Esophagus muscularis mucosa (tissue), 4 donors: ENCODE data around the gene CLASP1. TPM values are rescaled to one million over a fixed set of nuclear protein-coding genes. Genes with fewer than 3 reads are reported as not detected.

Experiments
- DNase-seq: peaks from one replicate; pipeline ENCODE4 v3.0.0-alpha.2; 2017; ENCODE audit errors: extremely low spot score
- H3K27ac ChIP-seq, 4 donors: fragments of 200-600 bp; sonication (generic); replicated peaks in 1 of 4; 1 replicate in 3 of 4; 2 replicates in 1 of 4; pipeline ENCODE4 v1.5.1; 2016 to 2019; ENCODE audit warnings: mild to moderate bottlenecking in 1 of 4
- H3K27me3 ChIP-seq, 4 donors: fragments of 200-600 bp; sonication (generic); one replicate each; pipeline versions ENCODE4 v1.5.1 to v1.6.0; 2016 to 2019
- H3K36me3 ChIP-seq, 4 donors: fragments of 200-600 bp; sonication (generic); one replicate each; pipeline ENCODE4 v1.5.1; 2016 to 2019
- H3K4me1 ChIP-seq, 4 donors: fragments of 200-600 bp; sonication (generic); one replicate each; pipeline ENCODE4 v1.5.1; 2016 to 2019
- H3K4me3 ChIP-seq, 4 donors: fragments of 200-600 bp; sonication (generic); 1 replicate in 2 of 4; 2 replicates in 2 of 4; pipeline ENCODE4 v1.5.1; 2016 to 2019; ENCODE audit warnings: mild to moderate bottlenecking in 4 of 4, moderate library complexity in 1 of 4
- H3K9me3 ChIP-seq, 4 donors: fragments of 200-600 bp; sonication (generic); 1 replicate in 3 of 4; 2 replicates in 1 of 4; pipeline ENCODE4 v1.5.1; 2016 to 2019
- CTCF ChIP-seq, 3 experiments: fragments of 200-600 bp in 2 of 3; fragments of 450-650 bp in 1 of 3; sonication (generic) in 2 of 3; IDR thresholded peaks; one replicate each; pipeline ENCODE4 v1.5.1; 2017 to 2019; ENCODE audit warnings: antibody characterized with exemption in 3 of 3, mild to moderate bottlenecking in 2 of 3, moderate library complexity in 1 of 3
- EP300 ChIP-seq: sonication (generic); formaldehyde crosslinking; IDR thresholded peaks from one replicate; pipeline ENCODE4 v1.6.1; 2017; ENCODE audit warnings: antibody characterized with exemption
- POLR2A ChIP-seq: fragments of 450-650 bp; IDR thresholded peaks from one replicate; pipeline ENCODE4 v1.6.1; 2017; ENCODE audit warnings: antibody characterized with exemption, moderate library complexity, mild to moderate bottlenecking, low read depth
- POLR2AphosphoS5 ChIP-seq, 2 donors: sonication (generic); formaldehyde crosslinking; IDR thresholded peaks; one replicate each; pipeline ENCODE4 v1.6.1; 2017; ENCODE audit warnings: antibody characterized with exemption in 2 of 2
- WGBS: methylation state at CpG from one replicate; pipeline ENCODE4 v1.1.5; 2018; 5-methylcytosine and 5-hydroxymethylcytosine counted together
- intact Hi-C: fragments of 100-400 bp; cut with DNase I; formaldehyde crosslinking; loops from one replicate; pipeline ENCODE4 v1.15.1; 2023
- total RNA-seq, 4 donors: library from RNA; depleted of rRNA; stranded (reverse); fragments of >200 nt; gene quantifications; one replicate each; pipeline versions ENCODE4 v1.1.0 to v1.2.1, GENCODE V29; 2016

Gene CLASP1
- total RNA-seq, 4 donors from 2014 or later = 62.6 to 78.6 (median 70.5) TPM

DNA sequence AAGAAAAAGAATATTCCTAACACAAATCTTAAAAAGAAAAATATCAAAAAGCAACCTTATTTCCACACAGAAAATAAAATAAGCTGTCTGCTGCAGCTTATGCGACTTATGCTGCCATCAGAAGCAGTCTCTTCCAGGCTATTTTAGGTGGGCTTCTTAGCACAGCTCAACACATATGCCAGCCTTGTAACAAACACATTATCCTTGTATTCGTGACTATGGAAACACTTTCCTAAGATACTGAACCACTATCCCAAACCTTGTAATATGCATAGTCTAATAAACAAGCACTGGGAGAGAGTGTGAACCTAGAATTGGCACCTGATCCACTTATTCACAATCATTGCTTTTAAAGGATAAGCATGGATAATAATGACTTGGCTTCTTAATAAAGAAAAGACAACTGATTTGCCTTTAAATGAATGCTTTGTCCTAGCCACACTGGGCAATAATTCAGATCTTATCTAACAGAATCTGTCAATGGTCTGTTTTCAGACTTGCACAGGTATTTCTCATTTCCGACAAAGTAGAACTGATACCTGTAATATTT, 158.6 kb downstream of the CLASP1 start:
- intact Hi-C loops = no loop called here
- H3K4me3 ChIP-seq = no peak overlapping the region
- no peaks in the 10 kb centered on the region for H3K27me3 ChIP-seq
- peaks cover 18 to 45% (median 32%) of the 10 kb centered on the region in 4 donors for H3K4me1 ChIP-seq
- no peak overlapping the region for H3K27ac ChIP-seq
- 83% methylated on average over 3 of the region's 3 CpGs for WGBS
- no peak for DNase-seq
- no peak for TF ChIP-seq EP300
- TF ChIP-seq POLR2A = no peak
- no peak for TF ChIP-seq CTCF (IDR thresholded peaks at IDR 0.05)
- TF ChIP-seq POLR2AphosphoS5 (IDR thresholded peaks at IDR 0.05) = no peak
- no peaks in the 10 kb centered on the region for H3K9me3 ChIP-seq
- peaks cover 0 to 12% (median 6%) of the 10 kb centered on the region in 4 donors for H3K36me3 ChIP-seq

DNA sequence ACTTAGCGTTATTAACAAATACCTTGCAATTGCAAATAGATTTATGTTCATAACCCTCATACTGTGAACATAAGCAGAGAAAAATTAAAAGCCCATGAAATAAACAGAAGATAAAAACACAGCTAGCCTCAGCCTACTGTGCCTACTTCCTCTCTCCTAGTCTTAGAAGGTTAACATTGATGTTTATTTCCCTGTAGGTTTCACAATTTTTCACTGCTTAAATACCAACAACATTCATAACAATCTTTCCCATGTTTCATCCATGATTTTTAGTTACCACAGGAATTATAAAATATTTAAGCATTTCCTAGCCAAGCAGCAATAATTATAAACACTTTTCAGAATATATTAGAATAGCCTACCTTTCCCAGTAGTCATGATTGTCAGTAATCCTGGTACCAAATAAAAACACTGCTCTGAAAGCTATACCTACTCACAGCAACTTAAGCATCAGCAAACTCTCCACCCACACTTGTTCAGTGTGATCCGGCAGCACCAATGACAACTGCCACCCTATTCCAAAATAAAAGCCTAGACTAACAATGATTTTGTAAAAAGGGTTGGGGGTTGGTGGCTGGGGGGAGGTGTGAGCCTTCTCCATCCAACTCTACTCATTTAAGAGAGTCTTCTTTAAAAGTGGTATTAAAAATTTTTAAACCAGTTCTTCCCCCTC, 159.2 kb downstream of the CLASP1 start:
- Histone ChIP-seq H3K4me1 (peaks cover 18 to 48% (median 34%) of the 10 kb centered on the region in 4 donors), H3K4me3 (no peak overlapping the region), H3K36me3 (peaks cover 0 to 9% (median 4%) of the 10 kb centered on the region in 4 donors), H3K9me3 (no peaks in the 10 kb centered on the region), H3K27ac (no peak overlapping the region), H3K27me3 (no peaks in the 10 kb centered on the region)
- TF ChIP-seq POLR2A (no peak), EP300 (no peak), CTCF (IDR thresholded peaks at IDR 0.05) (no peak), POLR2AphosphoS5 (IDR thresholded peaks at IDR 0.05) (no peak)
- intact Hi-C loops = no loop called here
- 58% methylated on average over 2 of the region's 2 CpGs for WGBS
- DNase-seq = no peak

GRCh38 chr2:121489284-121489683, 160.0 kb downstream of the CLASP1 start:
- DNase-seq = no peak
- Histone ChIP-seq H3K27me3 (no peaks in the 10 kb centered on the region), H3K36me3 (peaks cover 0 to 2% (median 0%) of the 10 kb centered on the region in 4 donors), H3K27ac (no peak overlapping the region), H3K9me3 (no peaks in the 10 kb centered on the region), H3K4me3 (no peak overlapping the region), H3K4me1 (peaks cover 26 to 50% (median 39%) of the 10 kb centered on the region in 4 donors)
- TF ChIP-seq EP300 (no peak), POLR2AphosphoS5 (IDR thresholded peaks at IDR 0.05) (no peak), POLR2A (no peak), CTCF (IDR thresholded peaks at IDR 0.05) (no peak)
- intact Hi-C loops = no loop called here
- 86% methylated on average over 1 of the region's 1 CpG for WGBS

DNA sequence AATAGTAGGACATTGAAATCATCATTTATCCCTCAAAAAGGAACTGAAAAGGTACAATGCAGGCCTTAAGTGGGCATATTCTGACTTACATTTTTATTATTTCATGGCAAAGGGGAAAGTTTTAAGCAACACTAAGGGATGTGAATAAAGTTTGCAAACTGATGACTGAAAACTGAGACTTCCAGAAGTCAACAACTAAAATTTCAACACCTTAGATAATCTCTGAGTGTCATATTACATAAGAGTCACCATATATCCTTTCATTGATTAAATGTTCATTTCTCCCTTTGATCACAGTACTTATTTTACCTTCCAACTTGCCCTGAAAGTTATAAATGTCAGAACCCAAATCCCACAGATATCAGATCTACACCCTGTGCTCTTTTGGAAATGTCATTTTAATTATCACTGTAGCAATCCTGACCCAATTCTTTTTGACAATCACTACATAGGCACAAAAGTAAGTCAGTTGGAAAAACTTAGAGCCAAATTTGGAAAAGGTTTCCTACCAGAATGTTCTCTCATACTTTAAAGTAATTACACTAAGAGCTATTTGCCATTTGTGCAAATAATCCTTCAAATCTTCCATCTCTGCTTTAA, 163.0 kb downstream of the CLASP1 start:
- no peaks in the 10 kb centered on the region for H3K9me3 ChIP-seq
- TF ChIP-seq CTCF (IDR thresholded peaks at IDR 0.05) = no peak
- TF ChIP-seq POLR2AphosphoS5 (IDR thresholded peaks at IDR 0.05) = no peak
- TF ChIP-seq EP300 = no peak
- TF ChIP-seq POLR2A = no peak
- no peaks in the 10 kb centered on the region for H3K27me3 ChIP-seq
- H3K4me3 ChIP-seq = no peak overlapping the region
- no peak overlapping the region for H3K27ac ChIP-seq
- no peak for DNase-seq
- no peaks in the 10 kb centered on the region for H3K36me3 ChIP-seq
- peaks cover 44 to 65% (median 55%) of the 10 kb centered on the region in 4 donors for H3K4me1 ChIP-seq
- intact Hi-C loops = no loop called here
